Heart right ventricle (tissue), 16 donors: ENCODE measurements around the gene SUOX. TPM values are rescaled to one million over a fixed set of nuclear protein-coding genes. Genes with fewer than 3 reads are reported as not detected.

Experiments used
- ATAC-seq, 8 donors: fragments of 200-7000 bp; cut with Tn5 transposase; one replicate each; pipeline ENCODE4 v1.9.1; 2020; ENCODE audit warnings: mild to moderate bottlenecking in 8 of 8, moderate library complexity in 8 of 8, moderate number of reproducible peaks in 1 of 8
- DNase-seq, 2 donors: peaks; one replicate each; pipeline ENCODE4 v3.0.0-alpha.2; 2020
- H3K27ac ChIP-seq, 10 donors: fragments of 200-600 bp; sonication (generic) in 2 of 10; one replicate each; pipeline versions ENCODE4 v1.5.0 to v1.8.0; 2020 to 2022; ENCODE audit warnings: mild to moderate bottlenecking in 3 of 10
- H3K27me3 ChIP-seq, 7 donors: fragments of 200-600 bp; one replicate each; pipeline ENCODE4 v1.8.0; 2021 to 2022; ENCODE audit warnings: mild to moderate bottlenecking in 2 of 7
- H3K36me3 ChIP-seq, 9 donors: fragments of 200-600 bp; sonication (generic) in 1 of 9; one replicate each; pipeline versions ENCODE4 v1.5.0 to v1.8.0; 2020 to 2022; ENCODE audit warnings: mild to moderate bottlenecking in 2 of 9
- H3K4me1 ChIP-seq, 9 donors: fragments of 200-600 bp; sonication (generic) in 1 of 9; one replicate each; pipeline versions ENCODE4 v1.5.0 to v1.8.0; 2020 to 2022; ENCODE audit warnings: mild to moderate bottlenecking in 4 of 9
- H3K4me3 ChIP-seq, 10 donors: fragments of 200-600 bp; sonication (generic) in 2 of 10; one replicate each; pipeline versions ENCODE4 v1.5.0 to v1.8.0; 2020 to 2022; ENCODE audit warnings: mild to moderate bottlenecking in 7 of 10, moderate library complexity in 2 of 10
- H3K9me3 ChIP-seq, 11 donors: fragments of 200-600 bp in 10 of 11; sonication (generic) in 2 of 11; one replicate each; pipeline versions ENCODE4 v1.5.0 to v1.8.0; 2013 to 2022; ENCODE audit warnings: mild to moderate bottlenecking in 2 of 11, control low read depth in 1 of 11, moderate library complexity in 1 of 11
- WGBS, 2 donors: extraction: QIAGEN DNeasy Blood & Tissue Kit; methylation state at CpG; one replicate each; pipeline ENCODE4 v1.1.7; 2013; ENCODE audit warnings: inconsistent platforms in 1 of 2; 5-methylcytosine and 5-hydroxymethylcytosine counted together
- intact Hi-C, 10 donors: fragments of 100-400 bp; cut with DNase I; formaldehyde crosslinking; loops; one replicate each; pipeline versions ENCODE4 v1.11.1 to v1.14.2; 2022
- polyA plus RNA-seq, 2 donors: library from polyadenylated mRNA; stranded (reverse); fragments of 200-250 nt; gene quantifications; one replicate each; pipeline ENCODE4 v1.2.3, GENCODE V29; 2013
- total RNA-seq, 10 donors: library from RNA; stranded (reverse); fragmentation: NEBNext Ultra II Directional in 3 of 10; extraction: Animal tissue kit (Norgen Biotek cat#: 25700) in 3 of 10; gene quantifications; one replicate each; pipeline versions ENCODE4 v1.2.1 to v1.2.4, GENCODE V29; 2021 to 2023
- TF ChIP-seq, protein P1 (sequence below), 9 donors: fragments of 200-600 bp; sonication (generic) in 2 of 9; IDR thresholded peaks; one replicate each; pipeline versions ENCODE4 v1.5.0 to v1.8.0; 2021 to 2022; ENCODE audit warnings: antibody characterized with exemption in 9 of 9, mild to moderate bottlenecking in 5 of 9, moderate library complexity in 1 of 9
- donor health status: Arrhythmogenic right ventricular cardiomyopathy.
- donor health status: ischemic (EF 13 %, LVEDD 7.1; RV severe dilation, severe dysfunction).
- donor health status: healthy with polysubstance abuse.
- donor health status: DM: no; HTN: yes; CAD: no.
- donor health status: DM: no; HTN: no; CAD: no.
- donor health status: ischemic (EF 25% LVEDD 6.9; RV normal size, moderate dysfunction).
- donor health status: ischemic (EF 25% LVEDD 5.7; RV mildly dilated, moderate dysfunction).
- donor health status: healthy.
- donor health status: DM: yes; HTN: yes; CAD: no.
- donor health status: Ischemic cardiomyopathy.
- donor health status: ischemic (EF 35%, LVEDD 5.7; RV mildly dilated, moderate dysfunction).
- donor health status: nonischemic (EF 11% LVEDD 7.7; RV severe dilation, severe dysfunction).
- donor health status: DM: yes; HTN: yes; CAD: no.
- donor health status: PGD.
- donor health status: ischemic (EF 29% LVEDD 5.4; RV normal size, mild dysfunction).
- donor health status: nonischemic (EF 23%, LVEDD 6.1; RV moderate dilation, normal function).

SUOX gene
- total and polyA plus RNA-seq, 12 donors = 23.2 to 44.8 (median 29.8) TPM

DNA sequence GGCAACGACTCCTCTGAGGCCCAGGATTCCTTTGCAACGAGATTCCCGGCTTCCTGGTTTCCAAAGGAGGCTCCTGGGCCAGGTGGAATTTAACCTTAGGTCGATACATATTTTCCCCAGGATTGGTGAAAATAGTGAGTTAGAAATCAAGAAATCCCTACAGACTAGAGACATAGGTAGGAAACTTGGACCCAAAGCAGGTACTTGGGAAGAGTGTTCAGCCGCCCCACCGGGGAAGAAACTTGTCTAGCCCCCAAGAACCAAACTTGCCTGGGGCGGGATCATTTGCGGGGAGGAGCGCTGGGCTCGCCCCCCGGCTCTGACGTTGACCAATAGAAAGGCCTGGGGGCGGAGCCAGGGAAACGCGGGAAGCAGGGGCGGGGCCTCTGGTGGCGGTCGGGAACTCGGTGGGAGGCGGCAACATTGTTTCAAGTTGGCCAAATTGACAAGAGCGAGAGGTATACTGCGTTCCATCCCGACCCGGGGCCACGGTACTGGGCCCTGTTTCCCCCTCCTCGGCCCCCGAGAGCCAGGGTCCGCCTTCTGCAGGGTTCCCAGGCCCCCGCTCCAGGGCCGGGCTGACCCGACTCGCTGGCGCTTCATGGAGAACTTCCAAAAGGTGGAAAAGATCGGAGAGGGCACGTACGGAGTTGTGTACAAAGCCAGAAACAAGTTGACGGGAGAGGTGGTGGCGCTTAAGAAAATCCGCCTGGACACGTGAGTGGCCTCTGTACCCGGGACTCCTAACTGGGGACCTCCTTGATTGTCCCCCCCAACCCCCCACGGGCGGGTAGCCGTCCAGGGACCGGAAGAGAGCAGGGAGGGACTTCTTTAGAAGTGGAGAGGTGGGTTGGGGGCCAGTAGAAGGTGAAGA lies 30.4 kb upstream of the SUOX start, which contains the start of gene CDK2:
CDK2 (plus strand) TSS at position 423 of the 874 bp plus-strand sequence; CDS start at position 602, 179 bp downstream.
- H3K27ac ChIP-seq = peak within 1 kb of the TSS; percentile 32 to 91 (median 86)
- 0 to 1% methylated on average over 45 of the region's 45 CpGs for WGBS, 2 donors
- intact Hi-C loops = no loop called here

DNA sequence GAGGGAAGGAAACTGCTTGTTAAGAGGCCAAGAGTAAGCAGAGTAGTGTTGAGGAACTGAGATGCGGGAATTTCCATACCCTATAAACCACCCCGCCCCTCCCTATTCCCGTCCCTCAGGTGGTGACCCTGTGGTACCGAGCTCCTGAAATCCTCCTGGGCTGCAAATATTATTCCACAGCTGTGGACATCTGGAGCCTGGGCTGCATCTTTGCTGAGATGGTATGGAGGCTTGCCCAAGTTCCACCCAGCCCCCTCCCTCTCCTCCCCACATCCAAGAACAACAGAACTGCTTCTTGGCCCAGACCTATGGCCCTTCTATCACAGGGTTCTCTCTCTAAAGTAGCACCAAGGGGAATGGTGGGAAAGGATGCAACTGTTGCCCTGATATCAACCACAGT lies 27.7 kb upstream of the SUOX start:
- DNase-seq (no peak), ATAC-seq (no peak)
- Histone ChIP-seq H3K27ac (no peak overlapping the region), H3K4me1 (peaks cover 12 to 30% (median 25%) of the 10 kb centered on the region in 9 donors), H3K36me3 (peaks cover 0 to 35% (median 0%) of the 10 kb centered on the region in 9 donors), H3K4me3 (no peak overlapping the region), H3K9me3 (no peaks in the 10 kb centered on the region), H3K27me3 (no peaks in the 10 kb centered on the region)
- intact Hi-C loops = no loop called here
- WGBS, 2 donors = 85 to 89% methylated on average over 4 of the region's 4 CpGs
- TF ChIP-seq, protein P1, sequence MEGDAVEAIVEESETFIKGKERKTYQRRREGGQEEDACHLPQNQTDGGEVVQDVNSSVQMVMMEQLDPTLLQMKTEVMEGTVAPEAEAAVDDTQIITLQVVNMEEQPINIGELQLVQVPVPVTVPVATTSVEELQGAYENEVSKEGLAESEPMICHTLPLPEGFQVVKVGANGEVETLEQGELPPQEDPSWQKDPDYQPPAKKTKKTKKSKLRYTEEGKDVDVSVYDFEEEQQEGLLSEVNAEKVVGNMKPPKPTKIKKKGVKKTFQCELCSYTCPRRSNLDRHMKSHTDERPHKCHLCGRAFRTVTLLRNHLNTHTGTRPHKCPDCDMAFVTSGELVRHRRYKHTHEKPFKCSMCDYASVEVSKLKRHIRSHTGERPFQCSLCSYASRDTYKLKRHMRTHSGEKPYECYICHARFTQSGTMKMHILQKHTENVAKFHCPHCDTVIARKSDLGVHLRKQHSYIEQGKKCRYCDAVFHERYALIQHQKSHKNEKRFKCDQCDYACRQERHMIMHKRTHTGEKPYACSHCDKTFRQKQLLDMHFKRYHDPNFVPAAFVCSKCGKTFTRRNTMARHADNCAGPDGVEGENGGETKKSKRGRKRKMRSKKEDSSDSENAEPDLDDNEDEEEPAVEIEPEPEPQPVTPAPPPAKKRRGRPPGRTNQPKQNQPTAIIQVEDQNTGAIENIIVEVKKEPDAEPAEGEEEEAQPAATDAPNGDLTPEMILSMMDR (IDR thresholded peaks at IDR 0.05) = no peak

More for the DNA sequence above, 30.4 kb upstream of the SUOX start, which contains the start of gene CDK2:
- Histone ChIP-seq H3K36me3 (peaks cover 0 to 33% (median 0%) of the 10 kb centered on the region in 9 donors), H3K9me3 (no peaks in the 10 kb centered on the region), H3K4me3 (peak within 1 kb of the TSS; percentile 69 to 94 (median 81)), H3K4me1 (peaks cover 11 to 20% (median 15%) of the 10 kb centered on the region in 9 donors), H3K27me3 (no peaks in the 10 kb centered on the region)
- TF ChIP-seq, protein P1 (IDR thresholded peaks at IDR 0.05) = no peak
- peak; percentile 95 to 96 for DNase-seq
- peak; percentile 95 to 99 (median 98) for ATAC-seq

DNA sequence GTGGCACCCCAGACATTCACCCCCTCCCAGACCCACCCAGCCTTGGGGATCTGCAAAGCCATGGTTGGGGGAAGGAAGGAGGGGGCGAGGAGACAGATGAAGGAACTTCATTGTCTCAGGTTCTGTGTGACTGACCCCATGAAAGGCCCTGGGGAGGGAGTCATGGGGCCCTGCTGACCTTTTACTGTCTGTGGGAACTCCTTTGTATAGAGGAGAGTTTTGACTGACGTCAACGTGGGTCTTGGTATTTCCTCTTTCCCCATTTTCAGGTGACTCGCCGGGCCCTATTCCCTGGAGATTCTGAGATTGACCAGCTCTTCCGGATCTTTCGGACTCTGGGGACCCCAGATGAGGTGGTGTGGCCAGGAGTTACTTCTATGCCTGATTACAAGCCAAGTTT lies 26.3 kb upstream of the SUOX start:
- peaks cover 12 to 41% (median 36%) of the 10 kb centered on the region in 9 donors for H3K4me1 ChIP-seq

DNA sequence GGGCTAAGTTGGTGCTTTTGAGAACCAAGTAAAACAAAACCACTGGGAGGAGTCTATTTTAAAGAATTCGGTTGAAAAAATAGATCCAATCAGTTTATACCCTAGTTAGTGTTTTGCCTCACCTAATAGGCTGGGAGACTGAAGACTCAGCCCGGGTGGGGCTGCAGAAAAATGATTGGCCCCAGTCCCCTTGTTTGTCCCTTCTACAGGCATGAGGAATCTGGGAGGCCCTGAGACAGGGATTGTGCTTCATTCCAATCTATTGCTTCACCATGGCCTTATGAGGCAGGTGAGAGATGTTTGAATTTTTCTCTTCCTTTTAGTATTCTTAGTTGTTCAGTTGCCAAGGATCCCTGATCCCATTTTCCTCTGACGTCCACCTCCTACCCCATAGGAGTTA lies 25.0 kb upstream of the SUOX start:
- TF ChIP-seq, protein P1 (IDR thresholded peaks at IDR 0.05) = no peak

More for the DNA sequence above, 26.3 kb upstream of the SUOX start:
- Histone ChIP-seq H3K4me3 (no peak overlapping the region), H3K9me3 (no peaks in the 10 kb centered on the region), H3K36me3 (peaks cover 0 to 35% (median 0%) of the 10 kb centered on the region in 9 donors), H3K27ac (no peak overlapping the region), H3K27me3 (no peaks in the 10 kb centered on the region)
- ATAC-seq (no peak), DNase-seq (no peak)
- TF ChIP-seq, protein P1 (IDR thresholded peaks at IDR 0.05) = no peak
- intact Hi-C loops = loop anchor here in 1 of 10 donors (5.0 kb wide), 1 partner anchor 43 kb away; the partner anchor contains the start of gene PYM1
- 78 to 79% methylated on average over 7 of the region's 7 CpGs for WGBS, 2 donors

More for the DNA sequence above, 25.0 kb upstream of the SUOX start:
- DNase-seq (no peak), ATAC-seq (no peak)
- Histone ChIP-seq H3K27me3 (no peaks in the 10 kb centered on the region), H3K36me3 (peaks cover 0 to 41% (median 0%) of the 10 kb centered on the region in 9 donors), H3K9me3 (no peaks in the 10 kb centered on the region), H3K4me3 (peak overlapping the region in 2 of 10 donors; percentile 73 to 92), H3K4me1 (peaks cover 8 to 46% (median 41%) of the 10 kb centered on the region in 9 donors), H3K27ac (peak overlapping the region in 8 of 10 donors; percentile 87 to 98 (median 94))
- intact Hi-C loops = loop anchor here in 2 of 10 donors (2.0 to 5.0 kb wide), 2 partner anchors 45 kb away; partner anchors contain the start of gene PYM1 (in 2 of the 2)
- 57 to 64% methylated on average over 3 of the region's 3 CpGs for WGBS, 2 donors
